Heart left ventricle (tissue), 13 donors: ENCODE results near the gene DAW1.

Source experiments
- POLR2A ChIP-seq, 2 donors: fragments of 450-650 bp; IDR thresholded peaks; one replicate each; pipeline ENCODE4 v1.6.1; 2017; ENCODE audit warnings: antibody characterized with exemption in 2 of 2, mild to moderate bottlenecking in 2 of 2, moderate library complexity in 2 of 2
- TF ChIP-seq, protein P1 (sequence below), 12 donors: fragments of 200-600 bp; sonication (generic) in 4 of 12; IDR thresholded peaks; one replicate each; pipeline versions ENCODE4 v1.5.0 to v1.8.0; 2018 to 2022; ENCODE audit warnings: antibody characterized with exemption in 12 of 12, mild to moderate bottlenecking in 5 of 12
- donor health status: ischemic (EF 13 %, LVEDD 7.1; RV severe dilation, severe dysfunction).
- donor health status: DM: no; HTN: yes; CAD: no.
- donor health status: DM: no; HTN: no; CAD: no.
- donor health status: ischemic (EF 25% LVEDD 6.9; RV normal size, moderate dysfunction).
- donor health status: ischemic (EF 25% LVEDD 5.7; RV mildly dilated, moderate dysfunction).
- donor health status: ischemic (EF 35%, LVEDD 5.7; RV mildly dilated, moderate dysfunction).
- donor health status: nonischemic (EF 11% LVEDD 7.7; RV severe dilation, severe dysfunction).
- donor health status: DM: yes; HTN: yes; CAD: no.
- donor health status: PGD.
- donor health status: ischemic (EF 29% LVEDD 5.4; RV normal size, mild dysfunction).
- donor health status: nonischemic (EF 23%, LVEDD 6.1; RV moderate dilation, normal function).

GRCh38 chr2:227942021-227942420 is 70.6 kb downstream of the DAW1 start:
- TF ChIP-seq, protein P1, sequence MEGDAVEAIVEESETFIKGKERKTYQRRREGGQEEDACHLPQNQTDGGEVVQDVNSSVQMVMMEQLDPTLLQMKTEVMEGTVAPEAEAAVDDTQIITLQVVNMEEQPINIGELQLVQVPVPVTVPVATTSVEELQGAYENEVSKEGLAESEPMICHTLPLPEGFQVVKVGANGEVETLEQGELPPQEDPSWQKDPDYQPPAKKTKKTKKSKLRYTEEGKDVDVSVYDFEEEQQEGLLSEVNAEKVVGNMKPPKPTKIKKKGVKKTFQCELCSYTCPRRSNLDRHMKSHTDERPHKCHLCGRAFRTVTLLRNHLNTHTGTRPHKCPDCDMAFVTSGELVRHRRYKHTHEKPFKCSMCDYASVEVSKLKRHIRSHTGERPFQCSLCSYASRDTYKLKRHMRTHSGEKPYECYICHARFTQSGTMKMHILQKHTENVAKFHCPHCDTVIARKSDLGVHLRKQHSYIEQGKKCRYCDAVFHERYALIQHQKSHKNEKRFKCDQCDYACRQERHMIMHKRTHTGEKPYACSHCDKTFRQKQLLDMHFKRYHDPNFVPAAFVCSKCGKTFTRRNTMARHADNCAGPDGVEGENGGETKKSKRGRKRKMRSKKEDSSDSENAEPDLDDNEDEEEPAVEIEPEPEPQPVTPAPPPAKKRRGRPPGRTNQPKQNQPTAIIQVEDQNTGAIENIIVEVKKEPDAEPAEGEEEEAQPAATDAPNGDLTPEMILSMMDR (IDR thresholded peaks at IDR 0.05), result no peak
- no peak for TF ChIP-seq POLR2A (IDR thresholded peaks at IDR 0.05)
